ENCODE data around the gene ARHGAP26.

GRCh38 chr5:143121135-143121475 is 350.9 kb downstream of the ARHGAP26 start:
- TF ChIP-seq CTCF (IDR thresholded peaks at IDR 0.05): no peak
- no peak for TF ChIP-seq POLR2A (IDR thresholded peaks at IDR 0.05)
